Activated gamma-delta T cell treated with anti-CD3 and anti-CD28 coated beads, Interleukin-2, amount 50 U/mL, for 16 hours (primary cell): Measurements from ENCODE around the gene ARMC9.

Experiments
- DNase-seq: peaks from one replicate; pipeline ENCODE4 v3.0.0-alpha.2; 2020; ENCODE audit warnings: low read depth

ARMC9 gene

DNA sequence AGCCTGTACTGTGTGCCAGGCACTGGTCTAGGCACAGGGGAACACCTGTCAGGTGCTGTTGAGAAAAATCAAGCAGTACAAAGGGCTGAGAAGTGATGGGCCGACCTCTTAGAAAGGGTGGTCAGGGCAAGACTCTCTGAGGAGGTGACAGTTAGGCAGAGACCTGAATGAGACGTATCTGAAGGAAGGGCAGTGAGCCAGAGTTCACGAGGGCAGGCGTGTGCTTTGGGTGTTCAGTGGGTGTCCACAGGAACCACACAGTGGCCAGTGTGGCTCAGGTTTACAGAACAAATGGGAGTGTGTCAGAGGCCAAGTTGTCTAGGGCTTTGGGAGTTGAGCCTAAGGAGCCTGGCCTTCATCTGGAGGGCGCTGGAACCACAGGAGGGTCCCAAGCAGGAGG is 6.2 kb downstream of the ARMC9 start:
- no peak for DNase-seq

GRCh38 chr2:231207734-231208133 is 9.3 kb downstream of the ARMC9 start:
- no peak for DNase-seq

DNA sequence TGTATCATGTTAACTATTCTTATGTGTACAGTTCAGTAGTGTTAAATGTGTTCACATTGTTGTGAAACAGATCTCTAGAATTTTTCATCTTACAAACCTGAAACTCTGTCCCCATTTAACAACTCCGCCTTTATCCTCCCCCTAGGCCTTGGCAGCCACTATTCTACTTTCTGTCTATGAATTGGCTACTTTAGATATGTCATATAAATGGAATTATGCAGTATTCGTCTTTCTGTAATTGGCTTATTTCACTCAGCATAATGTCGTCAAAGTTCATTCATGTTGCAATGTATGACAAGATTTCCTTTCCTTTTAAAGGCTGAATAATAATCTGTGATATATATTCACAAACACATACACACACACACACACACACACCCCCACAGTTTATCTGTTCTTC is 12.4 kb downstream of the ARMC9 start:
- no peak for DNase-seq

- no peak for DNase-seq
Measured at GRCh38 chr2:231211486-231211885, 13.1 kb downstream of the ARMC9 start.

DNA sequence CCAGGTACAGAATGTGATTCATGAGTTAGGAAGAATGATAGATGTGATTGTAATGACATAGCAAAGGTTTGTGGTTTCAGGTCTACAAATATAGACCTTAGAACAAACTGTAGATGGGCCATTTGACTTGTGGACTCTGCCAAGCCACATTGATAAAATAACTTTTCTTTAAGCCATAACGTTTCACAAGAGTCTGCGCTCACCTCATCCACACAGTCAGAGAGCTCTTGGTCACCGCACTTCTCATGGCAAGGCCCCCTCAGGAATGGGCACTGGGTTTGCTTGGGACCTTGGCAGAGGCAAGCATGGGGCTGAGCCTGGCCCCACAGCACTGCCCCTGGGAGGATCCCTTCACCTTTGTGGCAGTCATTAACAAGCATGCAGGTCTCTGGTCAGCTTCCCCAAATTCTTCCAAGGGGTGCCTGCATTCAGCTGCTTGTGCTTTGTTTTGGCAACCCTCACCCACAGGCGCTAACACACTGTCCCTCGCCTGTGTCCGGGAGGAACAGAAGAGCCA is 14.0 kb downstream of the ARMC9 start:
- no peak for DNase-seq

DNA sequence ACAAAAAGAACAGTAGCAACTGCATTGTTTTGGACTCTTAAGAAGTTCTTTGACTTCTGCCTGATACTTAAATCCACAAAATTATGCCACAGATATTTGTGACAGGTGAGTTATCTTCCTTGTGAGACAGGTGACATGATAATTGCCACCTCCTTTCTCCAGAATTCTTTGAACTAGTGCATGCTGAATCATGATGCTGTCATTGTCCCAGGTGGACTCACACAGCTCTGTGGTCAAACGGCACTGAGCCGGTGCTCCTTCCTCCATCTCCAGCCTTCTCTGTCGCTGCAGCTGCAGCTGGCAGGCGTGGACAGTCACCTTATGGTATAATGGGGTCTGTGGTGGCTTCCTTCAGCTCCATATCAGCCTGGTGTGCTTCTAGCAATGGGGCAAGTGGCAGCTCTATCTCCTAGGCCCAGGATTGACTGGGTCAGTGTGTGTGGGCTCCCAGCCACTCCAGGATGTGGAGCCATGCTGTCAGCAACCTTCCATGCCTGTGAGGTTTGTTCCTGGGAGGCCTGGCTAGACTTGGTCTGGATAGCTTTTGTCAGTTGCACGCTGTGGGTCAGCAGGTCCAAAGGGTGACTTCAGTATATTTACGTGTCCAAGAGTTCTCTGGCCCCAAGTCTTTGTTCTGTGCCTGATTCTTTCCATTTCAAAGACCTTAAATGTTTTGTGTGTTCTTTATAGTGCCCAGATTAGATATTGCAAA is 15.7 kb downstream of the ARMC9 start:
- no peak for DNase-seq

DNA sequence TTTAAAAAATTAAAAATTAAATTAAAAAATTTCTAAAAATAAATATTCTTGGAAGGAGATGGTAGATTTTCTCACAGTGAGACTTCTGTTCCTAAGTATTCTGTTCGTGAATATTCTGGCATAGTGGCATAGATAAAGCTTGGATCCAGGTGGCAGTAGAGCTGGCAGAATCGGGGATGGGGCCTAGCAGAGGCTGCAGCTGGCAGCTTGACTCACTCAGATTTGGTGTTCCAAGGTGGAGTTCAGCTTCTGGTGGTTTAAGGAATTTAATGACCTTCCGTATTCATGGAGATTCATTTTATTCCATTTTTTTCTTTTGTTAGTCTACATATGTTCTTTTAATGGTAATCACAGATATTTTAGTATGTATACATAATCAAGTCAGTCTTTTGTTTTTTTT is 19.9 kb downstream of the ARMC9 start:
- no peak for DNase-seq

DNA sequence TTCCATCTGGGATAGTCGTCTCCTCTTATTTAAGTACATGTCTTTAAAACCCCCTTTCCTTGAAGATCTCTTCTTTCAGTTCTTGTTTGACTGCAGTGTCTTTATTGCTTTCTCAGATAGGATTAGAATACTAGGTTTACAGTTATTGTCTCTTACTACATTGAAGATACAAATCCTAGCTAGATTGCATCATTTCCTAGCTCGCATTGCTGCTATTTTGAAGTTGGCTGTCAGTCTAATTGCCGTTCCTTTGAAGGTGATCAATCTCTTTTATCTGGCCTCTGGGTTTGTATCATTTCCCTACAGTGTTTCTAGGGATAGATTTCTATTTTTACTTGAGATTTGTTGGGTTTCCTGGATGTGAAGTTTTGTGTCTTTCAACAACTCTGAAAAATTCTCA is 20.9 kb downstream of the ARMC9 start:
- DNase-seq: no peak

- DNase-seq: no peak
Measured at GRCh38 chr2:231221761-231222160, 23.3 kb downstream of the ARMC9 start.

DNA sequence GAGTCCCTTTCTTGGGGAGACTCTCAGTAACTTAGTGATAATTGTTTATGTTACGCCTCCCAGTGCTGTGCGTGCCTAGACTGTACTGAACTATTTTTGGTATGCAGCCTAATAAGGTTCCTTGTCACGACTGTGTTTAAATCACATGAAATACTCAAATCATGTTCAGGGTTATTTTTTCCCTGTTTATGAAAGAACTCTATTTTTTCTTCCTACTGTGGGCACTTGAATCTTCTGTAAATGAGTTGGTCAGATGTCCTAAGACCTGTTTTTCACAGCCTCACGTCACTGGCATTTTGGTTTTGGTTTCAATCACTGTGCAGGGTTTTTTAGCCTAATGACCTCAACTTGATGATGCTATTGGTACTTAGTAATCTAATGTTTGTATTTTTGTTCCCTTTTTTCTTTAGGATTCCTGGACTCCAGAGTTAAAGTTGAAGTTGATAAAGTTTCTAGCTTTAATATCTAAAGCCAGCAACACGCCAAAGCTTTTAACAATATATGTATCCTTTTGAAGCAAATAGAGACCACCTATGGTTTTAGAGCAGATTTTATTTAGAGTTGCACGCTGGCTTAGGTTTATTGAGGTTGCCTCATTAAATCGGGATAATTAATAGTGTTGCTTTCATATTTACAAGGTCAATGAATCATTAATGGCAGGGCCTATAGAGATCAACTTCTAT is 24.0 kb downstream of the ARMC9 start:
- DNase-seq: no peak

DNA sequence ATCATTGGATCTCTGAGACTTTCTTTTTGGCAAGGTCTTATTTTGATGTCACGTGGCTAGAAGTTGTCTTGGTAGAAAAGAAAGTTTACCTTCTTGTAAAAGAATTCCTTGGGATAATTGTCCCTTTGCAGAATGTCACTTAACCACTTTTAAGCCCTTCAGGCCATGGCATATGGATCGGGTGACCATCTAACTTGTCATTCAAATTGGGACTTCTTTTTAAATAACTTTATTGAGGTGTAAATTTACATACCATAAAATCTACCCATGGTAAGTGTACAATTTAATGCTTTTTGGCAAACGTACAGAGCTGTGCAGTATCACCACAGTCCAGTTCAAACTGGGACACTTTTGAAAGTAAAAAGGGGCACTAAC is 24.6 kb downstream of the ARMC9 start:
- no peak for DNase-seq

DNA sequence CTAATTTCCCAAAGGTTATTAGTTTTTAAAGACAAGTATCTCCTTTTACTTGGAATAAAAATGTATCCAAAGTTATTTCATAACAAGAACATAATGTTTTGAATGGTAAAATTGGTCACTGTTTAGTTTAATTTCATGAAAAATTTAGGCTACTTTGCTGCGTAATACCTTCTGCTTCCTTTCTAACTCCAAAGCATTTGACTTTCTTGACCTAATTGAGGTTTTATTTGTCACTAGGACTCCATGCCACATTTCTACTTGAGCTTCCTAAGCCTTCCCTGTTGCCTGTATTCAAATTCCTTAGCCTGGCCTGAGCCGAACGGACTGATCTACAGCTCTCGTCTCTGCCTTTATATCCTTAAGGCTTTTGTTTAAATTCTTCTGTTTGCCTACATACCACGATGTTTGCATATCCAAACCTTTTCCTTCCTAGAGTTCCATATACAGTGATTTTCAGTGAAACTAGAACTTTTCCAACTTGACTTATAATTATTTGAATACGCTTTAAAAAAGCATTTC is 25.1 kb downstream of the ARMC9 start:
- no peak for DNase-seq

- DNase-seq: peak; percentile 12
Measured at GRCh38 chr2:231227310-231228162, 29.1 kb downstream of the ARMC9 start.

DNA sequence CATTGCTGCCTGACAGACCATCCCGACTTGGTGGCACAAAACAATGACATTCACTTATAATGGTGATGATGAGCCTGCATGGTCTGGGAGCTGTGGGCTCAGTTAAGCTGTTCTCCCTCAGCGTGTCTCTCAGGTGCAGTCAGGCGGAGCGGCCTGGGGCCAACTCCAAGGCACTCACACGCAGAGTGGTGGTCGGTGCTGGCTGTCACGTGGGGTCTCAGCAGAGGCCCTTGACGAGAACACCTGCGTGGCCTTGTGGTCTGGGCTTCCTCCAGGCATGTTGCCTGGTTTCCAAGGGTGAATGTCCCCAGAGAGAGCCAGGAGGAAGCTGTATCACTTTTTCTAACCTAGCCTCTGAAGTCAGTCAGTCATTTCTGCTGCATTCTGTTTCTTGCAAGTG is 29.8 kb downstream of the ARMC9 start:
- no peak for DNase-seq

DNA sequence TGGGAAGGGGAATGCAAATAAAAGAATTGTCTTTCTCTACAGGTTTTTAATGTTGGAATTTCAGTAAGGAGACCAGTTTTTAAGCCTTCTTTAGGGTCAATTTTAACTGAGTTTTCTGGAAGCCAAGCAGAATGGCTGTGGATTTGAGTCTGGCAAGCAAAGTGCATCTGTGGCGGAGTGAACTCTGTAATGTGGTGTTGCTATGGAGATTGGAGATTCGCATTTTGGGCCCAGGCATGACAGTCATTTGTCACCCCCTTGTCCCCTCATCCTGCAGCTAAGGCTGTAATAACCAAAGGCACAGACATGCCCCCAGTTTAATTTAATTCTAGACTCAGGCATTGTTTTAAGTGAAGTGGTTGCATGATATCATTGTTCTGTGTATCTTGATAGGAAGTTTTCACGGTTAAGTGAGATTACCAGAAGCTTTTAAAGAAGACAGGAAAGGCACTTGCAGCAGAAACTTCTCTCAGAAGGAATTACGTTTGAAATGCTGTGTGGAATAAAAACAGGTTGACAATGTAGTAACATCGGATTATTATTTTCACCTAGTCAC is 30.6 kb downstream of the ARMC9 start:
- DNase-seq: no peak

DNA sequence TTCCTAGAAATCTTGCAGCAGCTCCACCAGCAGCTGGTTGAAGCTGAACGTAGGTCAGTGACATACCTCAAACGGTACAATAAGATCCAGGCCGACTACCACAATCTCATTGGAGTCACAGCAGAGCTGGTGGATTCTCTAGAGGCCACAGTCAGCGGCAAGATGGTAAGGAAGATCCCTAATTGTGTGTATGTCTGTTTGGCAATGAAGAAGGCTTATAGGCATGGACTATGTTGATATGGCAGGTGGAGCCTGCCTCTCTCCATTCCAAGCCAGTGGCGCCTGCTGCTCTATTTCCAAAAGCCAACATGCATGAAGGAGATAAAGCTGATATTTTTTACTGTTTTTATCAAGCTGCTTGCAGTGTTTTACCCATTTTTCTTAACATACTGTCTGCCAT is 36.8 kb downstream of the ARMC9 start:
- DNase-seq: no peak

DNA sequence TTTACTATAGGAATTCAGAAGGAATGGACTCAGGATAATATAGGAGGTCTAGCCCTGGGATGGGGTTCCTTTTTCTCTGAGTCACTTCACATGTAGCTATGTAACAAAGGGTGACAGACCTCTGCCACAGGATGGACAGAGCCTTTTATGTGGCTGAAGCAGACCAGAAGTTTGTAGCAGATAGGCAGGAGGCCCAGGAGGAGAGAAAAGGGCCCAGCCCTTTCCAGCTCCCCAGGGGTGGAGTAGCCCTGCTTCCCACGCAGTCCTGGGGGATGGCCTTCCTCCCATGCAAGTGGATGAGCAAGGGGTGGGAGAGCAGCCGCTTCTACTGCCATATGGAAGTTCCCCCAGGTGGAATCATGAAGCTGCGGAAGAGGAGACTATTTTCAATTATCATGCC is 40.3 kb downstream of the ARMC9 start:
- DNase-seq: no peak

GRCh38 chr2:231239751-231240150 is 41.3 kb downstream of the ARMC9 start:
- no peak for DNase-seq

GRCh38 chr2:231241755-231242507 is 43.5 kb downstream of the ARMC9 start:
- no peak for DNase-seq

- no peak for DNase-seq
Measured at GRCh38 chr2:231243866-231244265, 45.4 kb downstream of the ARMC9 start.
